GM12891 (cell line): Measurements from ENCODE around the gene SNTA1.

Experiments
- POLR2A ChIP-seq: IDR thresholded peaks from 2 replicates; pipeline ENCODE4 v1.6.1; 2011; ENCODE audit warnings: low read depth, low read length, control low read depth
- POLR2AphosphoS5 ChIP-seq: IDR thresholded peaks from 2 replicates; pipeline ENCODE4 v1.6.1; 2011; ENCODE audit warnings: low read depth, low read length, control low read depth
- POU2F2 ChIP-seq: IDR thresholded peaks from 2 replicates; pipeline ENCODE4 v1.6.1; 2011; ENCODE audit warnings: low read depth, mild to moderate bottlenecking, control low read depth, low read length, moderate library complexity
- SPI1 ChIP-seq: IDR thresholded peaks from 2 replicates; pipeline ENCODE4 v1.6.1; 2011; ENCODE audit warnings: low read depth, low read length, control low read depth
- TAF1 ChIP-seq: IDR thresholded peaks from 2 replicates; pipeline ENCODE4 v1.6.1; 2011; ENCODE audit warnings: low read depth, low read length, control low read depth

- TF ChIP-seq TAF1 (no peak), POU2F2 (no peak), POLR2A (no peak), POLR2AphosphoS5 (no peak), SPI1 (no peak)
These were observed 22.7 kb upstream of the SNTA1 start for GRCh38 chr20:33466303-33466646.
